HG03095 (cell line): Measurements from ENCODE around the gene TMEM14B.
"Not testable (repeated sequence)": the region's sequence is repeated elsewhere in the genome, so short reads cannot be mapped to it uniquely, and the experiment has no call there.

Experiments used
- ATAC-seq: cut with Tn5 transposase; IDR thresholded peaks from one replicate; pipeline ENCODE4 v1.9.1; 2021; ENCODE audit warnings: moderate library complexity; ENCODE audit not compliant: unreplicated experiment

The TMEM14B gene

GRCh38 chr6:10745116-10745515, 2.5 kb upstream of the TMEM14B start:
- no peak for ATAC-seq

- no peak for ATAC-seq
These were observed 722 bp upstream of the TMEM14B start for GRCh38 chr6:10746915-10747250.

- ATAC-seq, result no peak
These were observed 2.1 kb downstream of the TMEM14B start for GRCh38 chr6:10749734-10750133.

GRCh38 chr6:10750568-10750967, 3.0 kb downstream of the TMEM14B start:
- not testable (repeated sequence) for ATAC-seq

- not testable (repeated sequence) for ATAC-seq
These were observed 4.2 kb downstream of the TMEM14B start for GRCh38 chr6:10751757-10752156.

GRCh38 chr6:10756085-10756484, 8.5 kb downstream of the TMEM14B start:
- ATAC-seq, result no peak

- no peak for ATAC-seq
These were observed 11.8 kb downstream of the TMEM14B start for GRCh38 chr6:10759312-10759839.

- ATAC-seq, result no peak
These were observed 12.3 kb downstream of the TMEM14B start for GRCh38 chr6:10759884-10760329.

GRCh38 chr6:10763006-10763405, 15.4 kb downstream of the TMEM14B start:
- ATAC-seq, result no peak

GRCh38 chr6:10769419-10769818, 21.8 kb downstream of the TMEM14B start:
- no peak for ATAC-seq

- no peak for ATAC-seq
These were observed 23.8 kb downstream of the TMEM14B start for GRCh38 chr6:10771371-10771894.

GRCh38 chr6:10778230-10778629, 30.6 kb downstream of the TMEM14B start:
- no peak for ATAC-seq

- ATAC-seq, result no peak
These were observed 31.5 kb downstream of the TMEM14B start for GRCh38 chr6:10779076-10779475.

GRCh38 chr6:10791673-10792072, 44.1 kb downstream of the TMEM14B start:
- no peak for ATAC-seq

- ATAC-seq, result no peak
These were observed 44.5 kb downstream of the TMEM14B start for GRCh38 chr6:10792101-10792500.

GRCh38 chr6:10793035-10793434, 45.4 kb downstream of the TMEM14B start:
- ATAC-seq, result no peak

- no peak for ATAC-seq
These were observed 46.1 kb downstream of the TMEM14B start for GRCh38 chr6:10793695-10794094.

GRCh38 chr6:10794239-10794638, 46.6 kb downstream of the TMEM14B start:
- ATAC-seq, result no peak

- ATAC-seq, result no peak
These were observed 53.2 kb downstream of the TMEM14B start for GRCh38 chr6:10800810-10801209.

GRCh38 chr6:10801224-10801848, 53.7 kb downstream of the TMEM14B start:
- ATAC-seq, result peak; percentile 89
